ENCODE results near the gene CD300C. TPM values are rescaled to one million over a fixed set of nuclear protein-coding genes. Genes with fewer than 3 reads are reported as not detected.

CD300C gene
- not detected in 2 replicates for total RNA-seq

GRCh38 chr17:74545843-74546230 lies at the start of gene CD300C:
TSS of gene CD300C (minus strand) at chr17:74546115. CDS start at chr17:74545782, 333 bp downstream.

GRCh38 chr17:74592087-74592990 lies 46.4 kb upstream of the CD300C start, which contains the start of gene CD300LD:
TSS of gene CD300LD (minus strand) at chr17:74592283. CDS start at chr17:74592202, 81 bp downstream.

GRCh38 chr17:74567397-74567796 lies 21.5 kb upstream of the CD300C start, which contains the start of gene CD300H:
TSS of gene CD300H (minus strand) at chr17:74567509.

GRCh38 chr17:74531231-74531761 lies 14.6 kb downstream of the CD300C start, which contains the start of gene CD300LB:
TSS of gene CD300LB (minus strand) at chr17:74531475. CDS start at chr17:74531350, 125 bp downstream.

Other genes with a start within 250 kb of the CD300C start
- not detected in 2 replicates for gene KIF19, start 219.9 kb downstream of the CD300C start, total RNA-seq
- not detected in 2 replicates for gene BTBD17, start 184.2 kb downstream of the CD300C start, total RNA-seq
- gene GPR142, start 178.6 kb downstream of the CD300C start, total RNA-seq: not detected in 2 replicates
- 1.9 and 9.1 TPM in 2 replicates for gene GPRC5C, start 114.0 kb downstream of the CD300C start, total RNA-seq
- not detected in 2 replicates for gene CD300A, start 79.5 kb downstream of the CD300C start, total RNA-seq
- not detected in 2 replicates for gene CD300LB, start 14.6 kb downstream of the CD300C start, total RNA-seq
- not detected in 2 replicates for gene CD300H, start 21.4 kb upstream of the CD300C start, total RNA-seq
- gene CD300LD, start 46.2 kb upstream of the CD300C start, total RNA-seq: not detected in 2 replicates
- gene CD300E, start 77.6 kb upstream of the CD300C start, total RNA-seq: not detected in 2 replicates
- not detected in 2 replicates for gene CD300LF, start 166.8 kb upstream of the CD300C start, total RNA-seq
- not detected in 2 replicates for gene RAB37, start 191.1 kb upstream of the CD300C start, total RNA-seq
- 51.9 and 79.5 TPM in 2 replicates for gene NHERF1, start 202.5 kb upstream of the CD300C start, total RNA-seq
- gene NAT9, start 230.2 kb upstream of the CD300C start, total RNA-seq: 19.5 and 28.0 TPM in 2 replicates